ENCODE measurements around the gene NOP9.

NOP9 gene

DNA sequence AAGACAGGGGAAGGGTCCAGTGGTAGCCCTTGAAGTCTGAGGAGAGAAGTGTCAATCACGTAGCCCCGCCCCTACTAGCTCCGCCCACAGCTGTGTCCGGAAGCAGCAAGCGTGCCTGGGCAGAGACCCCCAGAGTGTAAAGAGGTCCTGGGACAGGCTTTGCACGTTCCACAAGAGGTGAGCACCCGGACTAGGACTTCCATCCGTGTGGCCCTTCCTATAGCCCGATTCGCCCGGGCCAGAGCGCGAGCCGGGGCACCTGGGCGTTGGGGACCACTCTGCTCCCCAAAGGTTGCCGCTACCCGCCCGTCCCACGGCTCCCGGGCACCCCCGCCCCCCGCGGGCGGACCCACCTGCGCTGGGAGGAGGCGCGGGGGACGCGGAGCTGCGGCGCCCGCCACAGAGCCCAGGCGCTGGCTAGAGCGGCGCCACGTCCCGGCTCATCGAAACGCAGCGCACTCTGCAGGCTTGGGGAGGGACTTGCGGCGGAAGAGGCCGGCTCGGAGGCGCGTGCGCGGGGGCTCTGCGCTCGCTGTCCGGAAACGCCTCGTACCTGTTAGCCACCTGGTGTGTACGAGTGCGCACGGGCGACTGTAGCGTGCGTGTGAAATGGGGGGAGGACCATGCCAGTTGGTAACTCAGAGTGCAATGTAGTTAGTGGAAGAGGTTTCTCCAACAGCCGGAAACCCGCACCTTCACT is 28.4 kb upstream of the NOP9 start, which contains the start of gene RABGGTA:
RABGGTA (minus strand) TSS at position 464 of the 700 bp plus-strand sequence. CDS start 482 bp downstream, outside the sequence.
- Histone ChIP-seq H3K4me1 (ENCODE audit: low read length) (peaks cover 19% of the 10 kb centered on the region), H3K9me2 (replicated peaks; ENCODE audit: insufficient read depth, low read length) (no peaks in the 10 kb centered on the region), H3K79me2 (ENCODE audit: low read length) (0 out of 2 replicates have a peak, but pooled peaks cover 5% of the 10 kb centered on the region), H3K4me2 (ENCODE audit: low read depth, low read length) (peak within 1 kb of the TSS; percentile 92), H3K27me3 (replicated peaks; ENCODE audit: insufficient read depth, low read length) (no peaks in the 10 kb centered on the region), H2AFZ (ENCODE audit: low read length) (peak within 1 kb of the TSS; percentile 65), H3K27ac (ENCODE audit: low read length) (peak within 1 kb of the TSS; percentile 73), H4K20me1 (ENCODE audit: insufficient read depth, low read length) (no peaks in the 10 kb centered on the region), H3K36me3 (replicated peaks; ENCODE audit: insufficient read depth, low read length) (no peaks in the 10 kb centered on the region), H3K4me3 (ENCODE audit: low read length) (peak within 1 kb of the TSS; percentile 77), H3K9ac (ENCODE audit: low read length) (peak within 1 kb of the TSS; percentile 94), H3K9me3 (replicated peaks; ENCODE audit: insufficient read depth, low read length) (no peaks in the 10 kb centered on the region), H3F3A (ENCODE audit: insufficient read depth, low read length) (0 out of 2 replicates have a peak, but pooled peaks cover 6% of the 10 kb centered on the region)
- no peak for TF ChIP-seq EZH2 (optimal IDR thresholded peaks at IDR 0.05; ENCODE audit: low read depth, low read length)
- TF ChIP-seq, protein P1, sequence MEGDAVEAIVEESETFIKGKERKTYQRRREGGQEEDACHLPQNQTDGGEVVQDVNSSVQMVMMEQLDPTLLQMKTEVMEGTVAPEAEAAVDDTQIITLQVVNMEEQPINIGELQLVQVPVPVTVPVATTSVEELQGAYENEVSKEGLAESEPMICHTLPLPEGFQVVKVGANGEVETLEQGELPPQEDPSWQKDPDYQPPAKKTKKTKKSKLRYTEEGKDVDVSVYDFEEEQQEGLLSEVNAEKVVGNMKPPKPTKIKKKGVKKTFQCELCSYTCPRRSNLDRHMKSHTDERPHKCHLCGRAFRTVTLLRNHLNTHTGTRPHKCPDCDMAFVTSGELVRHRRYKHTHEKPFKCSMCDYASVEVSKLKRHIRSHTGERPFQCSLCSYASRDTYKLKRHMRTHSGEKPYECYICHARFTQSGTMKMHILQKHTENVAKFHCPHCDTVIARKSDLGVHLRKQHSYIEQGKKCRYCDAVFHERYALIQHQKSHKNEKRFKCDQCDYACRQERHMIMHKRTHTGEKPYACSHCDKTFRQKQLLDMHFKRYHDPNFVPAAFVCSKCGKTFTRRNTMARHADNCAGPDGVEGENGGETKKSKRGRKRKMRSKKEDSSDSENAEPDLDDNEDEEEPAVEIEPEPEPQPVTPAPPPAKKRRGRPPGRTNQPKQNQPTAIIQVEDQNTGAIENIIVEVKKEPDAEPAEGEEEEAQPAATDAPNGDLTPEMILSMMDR (IDR thresholded peaks at IDR 0.05; ENCODE audit: low read length), result peak; percentile 49
- no peak for TF ChIP-seq EZH2phosphoT487 (IDR thresholded peaks at IDR 0.05; ENCODE audit: low read length)
- DNase-seq, result peak; percentile 91

DNA sequence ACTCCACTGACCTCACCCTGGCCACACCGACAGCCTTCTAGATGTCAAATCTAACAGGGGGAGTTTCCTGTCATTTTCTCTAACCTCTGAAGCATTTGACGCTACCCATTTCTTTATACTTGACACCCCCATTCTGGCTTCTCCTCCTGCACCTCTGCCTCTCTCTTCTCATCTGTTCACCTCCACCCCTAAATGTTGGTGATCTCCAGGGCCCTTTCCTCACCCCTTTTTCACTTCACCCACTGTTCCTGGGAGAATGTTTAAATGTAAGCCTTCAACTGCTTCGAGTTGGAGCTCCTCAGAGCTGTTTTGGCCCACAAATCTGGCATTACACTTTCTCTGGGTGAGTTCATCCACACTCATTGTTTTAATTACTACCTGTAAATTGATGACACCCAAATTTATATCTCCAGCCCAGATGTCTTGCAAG is 27.8 kb upstream of the NOP9 start:
- Histone ChIP-seq H3K79me2 (ENCODE audit: low read length) (0 out of 2 replicates have a peak, but pooled peaks cover 5% of the 10 kb centered on the region), H3K9me3 (replicated peaks; ENCODE audit: insufficient read depth, low read length) (no peaks in the 10 kb centered on the region), H3K27ac (ENCODE audit: low read length) (peak overlapping the region; percentile 73), H3K9ac (ENCODE audit: low read length) (peak overlapping the region; percentile 54; the same call in 1 of the 2 replicates), H3K4me1 (ENCODE audit: low read length) (peaks cover 19% of the 10 kb centered on the region), H4K20me1 (ENCODE audit: insufficient read depth, low read length) (no peaks in the 10 kb centered on the region), H3K36me3 (replicated peaks; ENCODE audit: insufficient read depth, low read length) (no peaks in the 10 kb centered on the region), H3K9me2 (replicated peaks; ENCODE audit: insufficient read depth, low read length) (no peaks in the 10 kb centered on the region), H3F3A (ENCODE audit: insufficient read depth, low read length) (0 out of 2 replicates have a peak, but pooled peaks cover 6% of the 10 kb centered on the region), H3K4me2 (ENCODE audit: low read depth, low read length) (peak overlapping the region; percentile 65; the same call in 1 of the 2 replicates), H2AFZ (ENCODE audit: low read length) (peak overlapping the region; percentile 53; the same call in 1 of the 2 replicates), H3K4me3 (ENCODE audit: low read length) (peak overlapping the region; percentile 37; the same call in 1 of the 2 replicates), H3K27me3 (replicated peaks; ENCODE audit: insufficient read depth, low read length) (no peaks in the 10 kb centered on the region)
- TF ChIP-seq EZH2 (optimal IDR thresholded peaks at IDR 0.05; ENCODE audit: low read depth, low read length), result no peak
- no peak for TF ChIP-seq EZH2phosphoT487 (IDR thresholded peaks at IDR 0.05; ENCODE audit: low read length)
- TF ChIP-seq, protein P1 (IDR thresholded peaks at IDR 0.05; ENCODE audit: low read length), result no peak
- DNase-seq, result no peak

DNA sequence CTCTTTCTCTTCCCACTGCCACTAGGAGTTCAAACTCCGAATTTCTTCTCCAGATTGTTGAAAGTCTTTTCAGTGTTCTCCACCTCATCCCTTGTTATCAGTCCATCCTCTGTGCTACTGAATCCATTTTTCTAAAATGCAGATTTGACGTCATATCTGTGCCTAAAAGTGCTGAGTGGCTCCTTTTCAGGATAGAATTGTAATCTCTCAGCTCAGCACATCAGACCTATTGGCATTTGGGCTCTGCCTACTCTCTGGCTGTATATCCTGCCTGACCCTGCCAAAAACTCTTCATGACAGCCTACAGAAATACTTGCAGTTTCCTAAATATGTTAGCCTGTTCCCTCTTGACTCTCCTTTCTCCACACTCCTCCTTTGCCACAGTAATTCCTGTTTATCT is 27.2 kb upstream of the NOP9 start:
- 0 out of 2 replicates have a peak overlapping the region, but pooled peaks have one; percentile 65 for H3K4me2 ChIP-seq (ENCODE audit: low read depth, low read length)
- H3K79me2 ChIP-seq (ENCODE audit: low read length), result 0 out of 2 replicates have a peak, but pooled peaks cover 5% of the 10 kb centered on the region
- no peaks in the 10 kb centered on the region for H3K9me3 ChIP-seq (replicated peaks; ENCODE audit: insufficient read depth, low read length)
- no peak overlapping the region for H3K4me3 ChIP-seq (ENCODE audit: low read length)
- no peaks in the 10 kb centered on the region for H3K36me3 ChIP-seq (replicated peaks; ENCODE audit: insufficient read depth, low read length)
- no peaks in the 10 kb centered on the region for H3K27me3 ChIP-seq (replicated peaks; ENCODE audit: insufficient read depth, low read length)
- no peaks in the 10 kb centered on the region for H4K20me1 ChIP-seq (ENCODE audit: insufficient read depth, low read length)
- no peak for TF ChIP-seq EZH2phosphoT487 (IDR thresholded peaks at IDR 0.05; ENCODE audit: low read length)
- TF ChIP-seq EZH2 (optimal IDR thresholded peaks at IDR 0.05; ENCODE audit: low read depth, low read length), result no peak
- TF ChIP-seq, protein P1 (IDR thresholded peaks at IDR 0.05; ENCODE audit: low read length), result no peak
- no peak overlapping the region for H3K27ac ChIP-seq (ENCODE audit: low read length)
- peaks cover 19% of the 10 kb centered on the region for H3K4me1 ChIP-seq (ENCODE audit: low read length)
- H3K9me2 ChIP-seq (replicated peaks; ENCODE audit: insufficient read depth, low read length), result no peaks in the 10 kb centered on the region
- H3F3A ChIP-seq (ENCODE audit: insufficient read depth, low read length), result 0 out of 2 replicates have a peak, but pooled peaks cover 6% of the 10 kb centered on the region
- no peak for DNase-seq
- H2AFZ ChIP-seq (ENCODE audit: low read length), result no peak overlapping the region
- H3K9ac ChIP-seq (ENCODE audit: low read length), result no peak overlapping the region; the same call in 1 of the 2 replicates
